ENCODE results near the gene MPPE1.

DNA sequence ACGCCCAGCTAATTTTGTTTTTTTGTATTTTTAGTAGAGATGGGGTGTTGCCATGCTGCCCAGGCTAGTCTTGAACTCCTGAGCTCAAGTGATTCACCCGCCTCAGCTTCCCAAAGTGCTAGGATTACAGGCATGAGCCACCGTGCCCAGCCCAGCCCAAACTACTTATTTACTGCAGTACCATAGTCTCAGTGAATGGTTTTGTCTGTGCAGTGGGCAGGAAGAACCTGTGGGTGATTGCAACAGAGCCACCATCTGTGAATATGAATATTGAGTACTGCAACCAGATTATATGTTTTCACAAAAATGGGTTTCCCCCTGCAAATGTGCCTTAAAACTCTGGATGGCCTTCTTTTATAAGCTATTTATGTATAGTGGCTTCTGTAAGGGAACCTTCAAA is 9.1 kb downstream of the MPPE1 start:
- TF ChIP-seq, protein P1, sequence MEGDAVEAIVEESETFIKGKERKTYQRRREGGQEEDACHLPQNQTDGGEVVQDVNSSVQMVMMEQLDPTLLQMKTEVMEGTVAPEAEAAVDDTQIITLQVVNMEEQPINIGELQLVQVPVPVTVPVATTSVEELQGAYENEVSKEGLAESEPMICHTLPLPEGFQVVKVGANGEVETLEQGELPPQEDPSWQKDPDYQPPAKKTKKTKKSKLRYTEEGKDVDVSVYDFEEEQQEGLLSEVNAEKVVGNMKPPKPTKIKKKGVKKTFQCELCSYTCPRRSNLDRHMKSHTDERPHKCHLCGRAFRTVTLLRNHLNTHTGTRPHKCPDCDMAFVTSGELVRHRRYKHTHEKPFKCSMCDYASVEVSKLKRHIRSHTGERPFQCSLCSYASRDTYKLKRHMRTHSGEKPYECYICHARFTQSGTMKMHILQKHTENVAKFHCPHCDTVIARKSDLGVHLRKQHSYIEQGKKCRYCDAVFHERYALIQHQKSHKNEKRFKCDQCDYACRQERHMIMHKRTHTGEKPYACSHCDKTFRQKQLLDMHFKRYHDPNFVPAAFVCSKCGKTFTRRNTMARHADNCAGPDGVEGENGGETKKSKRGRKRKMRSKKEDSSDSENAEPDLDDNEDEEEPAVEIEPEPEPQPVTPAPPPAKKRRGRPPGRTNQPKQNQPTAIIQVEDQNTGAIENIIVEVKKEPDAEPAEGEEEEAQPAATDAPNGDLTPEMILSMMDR (conservative IDR thresholded peaks at IDR 0.05 in 1 of 2, IDR thresholded peaks at IDR 0.05 in 1 of 2; ENCODE audit: extremely low read depth in 1 of 2, insufficient read depth in 1 of 2, low read depth in 1 of 2, low read length in 2 of 2) = no peak
- no peak for TF ChIP-seq EZH2 (IDR thresholded peaks at IDR 0.05; ENCODE audit: borderline replicate concordance, low read length)

All from mammary epithelial cell (primary cell).